Cortex of kidney (tissue), 1 donor: Measurements from ENCODE around the gene RSPH1.

Source experiments
- DNase-seq: peaks from one replicate; lab custom pipeline; 2025; lab: John Stamatoyannopoulos, UW

Gene RSPH1

DNA sequence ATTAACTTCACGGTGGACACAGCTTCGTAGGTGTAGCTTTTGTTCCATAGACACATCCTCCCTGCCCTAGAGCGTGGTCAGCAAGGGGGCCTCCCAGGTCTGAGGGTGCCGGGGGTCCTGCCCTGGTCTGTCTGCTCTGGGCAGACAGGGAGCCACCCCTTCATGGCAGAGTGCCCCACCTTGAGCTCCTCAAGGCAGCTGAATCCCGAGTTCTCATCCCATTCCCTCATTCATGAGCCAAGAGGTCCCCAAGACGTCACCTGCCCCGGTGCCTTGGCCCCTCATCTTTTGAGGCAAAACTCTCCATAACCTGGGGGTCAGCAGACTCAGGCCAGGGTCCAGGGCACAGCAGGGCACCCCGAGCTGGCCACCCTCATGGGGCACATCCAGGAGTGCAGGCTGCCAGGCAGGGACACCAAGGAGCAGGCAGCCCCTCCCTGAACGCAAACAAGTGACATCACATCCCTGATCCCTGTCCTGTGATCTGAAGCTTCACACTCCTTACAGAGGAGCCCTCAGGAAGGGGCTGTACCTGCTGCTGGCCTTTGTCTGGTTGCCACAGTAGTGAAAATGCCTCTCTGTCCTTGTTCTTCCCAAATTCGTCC lies 69.0 kb downstream of the RSPH1 start:
- DNase-seq, result no peak

GRCh38 chr21:42426424-42426823 lies 69.6 kb downstream of the RSPH1 start:
- DNase-seq, result no peak

GRCh38 chr21:42425591-42425990 lies 70.4 kb downstream of the RSPH1 start:
- DNase-seq, result no peak

DNA sequence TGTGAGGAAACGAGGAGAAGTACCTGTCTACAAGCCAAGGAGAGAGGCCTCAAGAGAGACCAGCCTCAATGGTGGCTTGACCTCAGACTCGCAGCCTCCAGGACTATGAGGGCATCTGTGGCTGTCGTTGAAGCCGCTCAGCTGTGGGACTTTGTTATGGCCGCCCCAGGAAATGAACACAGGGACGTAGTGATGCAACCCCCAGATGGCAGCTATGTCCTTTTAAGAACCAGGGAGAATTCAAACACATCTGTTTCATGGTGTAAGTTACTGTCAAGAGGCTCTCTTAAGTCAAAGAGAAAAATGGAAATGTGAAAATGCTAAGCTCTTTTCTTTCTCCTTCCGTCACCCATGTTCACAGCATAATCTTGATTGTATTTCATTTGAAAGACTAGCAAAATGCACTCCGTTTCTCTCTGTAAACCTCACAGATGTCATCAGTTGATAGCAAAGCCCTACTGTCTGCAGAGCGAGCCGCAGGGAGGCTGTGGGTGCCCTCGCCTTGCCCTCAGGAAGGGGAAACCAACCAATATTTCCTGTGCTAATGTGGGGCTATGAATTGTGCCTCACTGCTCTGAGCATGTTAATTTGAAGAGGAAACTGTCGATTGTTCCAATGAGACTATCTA lies 71.0 kb downstream of the RSPH1 start:
- no peak for DNase-seq

- no peak for DNase-seq
Measured at GRCh38 chr21:42423685-42424084, 72.3 kb downstream of the RSPH1 start.

DNA sequence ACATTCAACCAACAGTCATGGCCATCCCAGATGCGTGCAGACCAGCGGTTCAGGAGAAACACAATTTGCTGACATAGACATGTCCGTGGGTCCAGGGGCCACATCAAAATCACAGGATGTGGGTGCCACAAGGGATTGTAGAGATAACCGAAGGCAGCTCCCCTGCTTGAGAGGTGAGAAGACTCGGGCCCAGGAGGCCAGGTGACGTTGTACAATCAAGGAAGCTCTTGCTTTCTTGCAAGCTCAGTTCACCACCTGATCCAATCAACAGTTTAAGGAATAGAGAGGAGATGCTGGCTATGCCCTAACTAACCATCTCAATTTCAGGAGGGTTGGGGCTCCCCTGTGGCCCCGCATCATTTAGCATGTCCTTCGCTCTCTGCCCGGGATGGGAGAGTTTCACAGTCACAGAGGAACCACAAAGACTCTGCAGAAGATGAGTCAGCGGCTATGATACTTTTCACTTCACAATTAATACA lies 72.8 kb downstream of the RSPH1 start:
- DNase-seq, result no peak
